Measurements from ENCODE around the gene PSMC2. TPM values are rescaled to one million over a fixed set of nuclear protein-coding genes. Genes with fewer than 3 reads are reported as not detected.

The PSMC2 gene
- total and polyA plus RNA-seq, 3 experiments from 2014 or later, result 107 to 209 (median 203) TPM

GRCh38 chr7:103317009-103317408 is 30.4 kb upstream of the PSMC2 start:
- no peak overlapping the region for H3K4me3 Mint-ChIP-seq
- H3K27me3 Mint-ChIP-seq, result no peaks in the 10 kb centered on the region
- ChIA-PET POLR2A (interaction anchor here (0.8 kb wide), 1 partner anchor 27 kb away, joined by 3 read pairs; the partner anchor contains the start of gene DNAJC2), CTCF (interaction anchor here (1.0 to 1.6 kb wide), 4 partner anchors 10 to 19 kb away, joined by 3 to 4 read pairs (median 3); no protein-coding TSS in a partner anchor)
- H3K9me3 Mint-ChIP-seq, result no peaks in the 10 kb centered on the region
- Histone ChIP-seq H3K36me3 (ENCODE audit: insufficient read depth, low read length) (peaks cover 53% of the 10 kb centered on the region), H3K27me3 (ENCODE audit: insufficient read depth, low read length, poor library complexity, severe bottlenecking) (no peaks in the 10 kb centered on the region), H3K9me3 (ENCODE audit: low read length) (no peaks in the 10 kb centered on the region), H3K27ac (ENCODE audit: low read depth, low read length) (no peak overlapping the region), H3K4me1 (ENCODE audit: insufficient read depth, low read length) (no peaks in the 10 kb centered on the region), H3K4me3 (ENCODE audit: low read length) (no peak overlapping the region)
- peaks cover 0 to 95% (median 20%) of the 10 kb centered on the region in 3 donors for H3K36me3 Mint-ChIP-seq
- H3K27ac Mint-ChIP-seq, result peak overlapping the region in 5 of 8 donors; percentile 2 to 91 (median 34)
- no peak for DNase-seq
- H3K4me1 Mint-ChIP-seq, result peaks cover 0 to 11% (median 4%) of the 10 kb centered on the region in 3 donors

GRCh38 chr7:103325744-103326143 is 21.7 kb upstream of the PSMC2 start:
- H3K27me3 ChIP-seq (ENCODE audit: insufficient read depth, low read length, poor library complexity, severe bottlenecking), result no peaks in the 10 kb centered on the region
- H3K27me3 Mint-ChIP-seq, result no peaks in the 10 kb centered on the region
- CTCF ChIA-PET, result no interaction called here
- POLR2A ChIA-PET, result no interaction called here
- peaks cover 0 to 4% (median 2%) of the 10 kb centered on the region in 3 donors for H3K4me1 Mint-ChIP-seq
- no peak overlapping the region for H3K4me3 ChIP-seq (ENCODE audit: low read length)
- no peaks in the 10 kb centered on the region for H3K4me1 ChIP-seq (ENCODE audit: insufficient read depth, low read length)
- H3K9me3 Mint-ChIP-seq, result no peaks in the 10 kb centered on the region
- no peak for DNase-seq
- no peak overlapping the region for H3K27ac ChIP-seq (ENCODE audit: low read depth, low read length)
- H3K36me3 ChIP-seq (ENCODE audit: insufficient read depth, low read length), result peaks cover 29% of the 10 kb centered on the region
- no peak overlapping the region for H3K4me3 Mint-ChIP-seq
- peaks cover 0 to 66% (median 10%) of the 10 kb centered on the region in 3 donors for H3K36me3 Mint-ChIP-seq
- no peaks in the 10 kb centered on the region for H3K9me3 ChIP-seq (ENCODE audit: low read length)
- no peak overlapping the region for H3K27ac Mint-ChIP-seq

- H3K27me3 Mint-ChIP-seq, result no peaks in the 10 kb centered on the region
- Histone ChIP-seq H3K36me3 (ENCODE audit: insufficient read depth, low read length) (peaks cover 30% of the 10 kb centered on the region), H3K27ac (ENCODE audit: low read depth, low read length) (no peak overlapping the region), H3K4me1 (ENCODE audit: insufficient read depth, low read length) (peaks cover 8% of the 10 kb centered on the region), H3K27me3 (ENCODE audit: insufficient read depth, low read length, poor library complexity, severe bottlenecking) (no peaks in the 10 kb centered on the region), H3K9me3 (ENCODE audit: low read length) (no peaks in the 10 kb centered on the region), H3K4me3 (ENCODE audit: low read length) (no peak overlapping the region)
- no peaks in the 10 kb centered on the region for H3K9me3 Mint-ChIP-seq
- no peak for DNase-seq
- ChIA-PET POLR2A (no interaction called here), CTCF (no interaction called here)
- H3K36me3 Mint-ChIP-seq, result peaks cover 6 to 76% (median 14%) of the 10 kb centered on the region in 3 donors
- peaks cover 23 to 37% (median 30%) of the 10 kb centered on the region in 3 donors for H3K4me1 Mint-ChIP-seq
- H3K4me3 Mint-ChIP-seq, result no peak overlapping the region
- peak overlapping the region in 1 of 8 donors; percentile 26 for H3K27ac Mint-ChIP-seq
These were observed 10.7 kb upstream of the PSMC2 start for GRCh38 chr7:103336761-103337160.

GRCh38 chr7:103338864-103339263 is 8.6 kb upstream of the PSMC2 start:
- Histone ChIP-seq H3K27me3 (ENCODE audit: insufficient read depth, low read length, poor library complexity, severe bottlenecking) (no peaks in the 10 kb centered on the region), H3K4me3 (ENCODE audit: low read length) (no peak overlapping the region), H3K9me3 (ENCODE audit: low read length) (no peaks in the 10 kb centered on the region), H3K4me1 (ENCODE audit: insufficient read depth, low read length) (peaks cover 19% of the 10 kb centered on the region), H3K27ac (ENCODE audit: low read depth, low read length) (no peak overlapping the region), H3K36me3 (ENCODE audit: insufficient read depth, low read length) (peaks cover 32% of the 10 kb centered on the region)
- Mint-ChIP-seq H3K4me1 (peaks cover 32 to 41% (median 36%) of the 10 kb centered on the region in 3 donors), H3K27me3 (no peaks in the 10 kb centered on the region), H3K4me3 (peak overlapping the region in 1 of 7 donors; percentile 2), H3K36me3 (peaks cover 6 to 65% (median 14%) of the 10 kb centered on the region in 3 donors), H3K9me3 (no peaks in the 10 kb centered on the region), H3K27ac (peak overlapping the region in 4 of 8 donors; percentile 7 to 66 (median 42))
- ChIA-PET POLR2A (no interaction called here), CTCF (no interaction called here)
- no peak for DNase-seq

- no peaks in the 10 kb centered on the region for H3K9me3 ChIP-seq (ENCODE audit: low read length)
- peaks cover 6 to 60% (median 14%) of the 10 kb centered on the region in 3 donors for H3K36me3 Mint-ChIP-seq
- no peaks in the 10 kb centered on the region for H3K27me3 Mint-ChIP-seq
- H3K4me3 Mint-ChIP-seq, result peak overlapping the region in 2 of 7 donors; percentile 19 to 81
- no peaks in the 10 kb centered on the region for H3K27me3 ChIP-seq (ENCODE audit: insufficient read depth, low read length, poor library complexity, severe bottlenecking)
- H3K27ac Mint-ChIP-seq, result peak overlapping the region in 5 of 8 donors; percentile 9 to 43 (median 16)
- POLR2A ChIA-PET, result no interaction called here
- peaks cover 25% of the 10 kb centered on the region for H3K4me1 ChIP-seq (ENCODE audit: insufficient read depth, low read length)
- H3K4me1 Mint-ChIP-seq, result peaks cover 47 to 62% (median 57%) of the 10 kb centered on the region in 3 donors
- H3K4me3 ChIP-seq (ENCODE audit: low read length), result no peak overlapping the region
- H3K9me3 Mint-ChIP-seq, result no peaks in the 10 kb centered on the region
- DNase-seq, result no peak
- H3K36me3 ChIP-seq (ENCODE audit: insufficient read depth, low read length), result peaks cover 32% of the 10 kb centered on the region
- CTCF ChIA-PET, result no interaction called here
- H3K27ac ChIP-seq (ENCODE audit: low read depth, low read length), result no peak overlapping the region
These were observed 6.0 kb upstream of the PSMC2 start for GRCh38 chr7:103341466-103341865.

GRCh38 chr7:103343332-103343731 is 4.1 kb upstream of the PSMC2 start:
- Mint-ChIP-seq H3K4me3 (peak overlapping the region; percentile 95 to 99 (median 99)), H3K27me3 (no peaks in the 10 kb centered on the region), H3K4me1 (peaks cover 58 to 76% (median 74%) of the 10 kb centered on the region in 3 donors), H3K9me3 (no peaks in the 10 kb centered on the region), H3K27ac (peak overlapping the region in 7 of 8 donors; percentile 17 to 99 (median 97)), H3K36me3 (peaks cover 6 to 52% (median 10%) of the 10 kb centered on the region in 3 donors)
- DNase-seq, result no peak
- peaks cover 19% of the 10 kb centered on the region for H3K36me3 ChIP-seq (ENCODE audit: insufficient read depth, low read length)
- ChIA-PET POLR2A (interaction anchor here (0.6 to 1.2 kb wide), 2 partner anchors 9 to 45 kb away, joined by 3 read pairs; no protein-coding TSS in a partner anchor), CTCF (no interaction called here)
- H3K27me3 ChIP-seq (ENCODE audit: insufficient read depth, low read length, poor library complexity, severe bottlenecking), result no peaks in the 10 kb centered on the region
- H3K4me3 ChIP-seq (ENCODE audit: low read length), result peak overlapping the region; percentile 87
- no peaks in the 10 kb centered on the region for H3K9me3 ChIP-seq (ENCODE audit: low read length)
- H3K4me1 ChIP-seq (ENCODE audit: insufficient read depth, low read length), result peaks cover 33% of the 10 kb centered on the region
- peak overlapping the region; percentile 95 for H3K27ac ChIP-seq (ENCODE audit: low read depth, low read length)

GRCh38 chr7:103343758-103344452 is 3.5 kb upstream of the PSMC2 start:
- H3K4me1 ChIP-seq (ENCODE audit: insufficient read depth, low read length), result peaks cover 35% of the 10 kb centered on the region
- Mint-ChIP-seq H3K27me3 (no peaks in the 10 kb centered on the region), H3K36me3 (peaks cover 6 to 55% (median 10%) of the 10 kb centered on the region in 3 donors), H3K4me1 (peaks cover 64 to 82% (median 80%) of the 10 kb centered on the region in 3 donors), H3K4me3 (peak overlapping the region; percentile 95 to 99 (median 99)), H3K9me3 (no peaks in the 10 kb centered on the region), H3K27ac (peak overlapping the region; percentile 96 to 100 (median 98))
- H3K36me3 ChIP-seq (ENCODE audit: insufficient read depth, low read length), result peaks cover 19% of the 10 kb centered on the region
- peak in 3 of 5 donors; percentile 14 to 55 (median 15) for DNase-seq
- H3K27me3 ChIP-seq (ENCODE audit: insufficient read depth, low read length, poor library complexity, severe bottlenecking), result no peaks in the 10 kb centered on the region
- ChIA-PET CTCF (no interaction called here), POLR2A (interaction anchor here (0.6 to 1.2 kb wide), 3 partner anchors 8 to 46 kb away, joined by 3 read pairs; no protein-coding TSS in a partner anchor)
- peak overlapping the region; percentile 87 for H3K4me3 ChIP-seq (ENCODE audit: low read length)
- H3K9me3 ChIP-seq (ENCODE audit: low read length), result no peaks in the 10 kb centered on the region
- H3K27ac ChIP-seq (ENCODE audit: low read depth, low read length), result peak overlapping the region; percentile 95

Data from CD8-positive, alpha-beta memory T cell (primary cell).